ENCODE data around the gene DONSON. TPM values are rescaled to one million over a fixed set of nuclear protein-coding genes. Genes with fewer than 3 reads are reported as not detected.

The DONSON gene
- total and polyA plus RNA-seq, 2 of the 13 experiments (the other 11 are each of a cell fraction or from before 2014, with no cell fraction given) = 35.4 to 63.6 TPM

GRCh38 chr21:33541756-33542639 lies 46.5 kb downstream of the DONSON start, which contains the start of gene GART (continued):
- TF ChIP-seq, protein P1, sequence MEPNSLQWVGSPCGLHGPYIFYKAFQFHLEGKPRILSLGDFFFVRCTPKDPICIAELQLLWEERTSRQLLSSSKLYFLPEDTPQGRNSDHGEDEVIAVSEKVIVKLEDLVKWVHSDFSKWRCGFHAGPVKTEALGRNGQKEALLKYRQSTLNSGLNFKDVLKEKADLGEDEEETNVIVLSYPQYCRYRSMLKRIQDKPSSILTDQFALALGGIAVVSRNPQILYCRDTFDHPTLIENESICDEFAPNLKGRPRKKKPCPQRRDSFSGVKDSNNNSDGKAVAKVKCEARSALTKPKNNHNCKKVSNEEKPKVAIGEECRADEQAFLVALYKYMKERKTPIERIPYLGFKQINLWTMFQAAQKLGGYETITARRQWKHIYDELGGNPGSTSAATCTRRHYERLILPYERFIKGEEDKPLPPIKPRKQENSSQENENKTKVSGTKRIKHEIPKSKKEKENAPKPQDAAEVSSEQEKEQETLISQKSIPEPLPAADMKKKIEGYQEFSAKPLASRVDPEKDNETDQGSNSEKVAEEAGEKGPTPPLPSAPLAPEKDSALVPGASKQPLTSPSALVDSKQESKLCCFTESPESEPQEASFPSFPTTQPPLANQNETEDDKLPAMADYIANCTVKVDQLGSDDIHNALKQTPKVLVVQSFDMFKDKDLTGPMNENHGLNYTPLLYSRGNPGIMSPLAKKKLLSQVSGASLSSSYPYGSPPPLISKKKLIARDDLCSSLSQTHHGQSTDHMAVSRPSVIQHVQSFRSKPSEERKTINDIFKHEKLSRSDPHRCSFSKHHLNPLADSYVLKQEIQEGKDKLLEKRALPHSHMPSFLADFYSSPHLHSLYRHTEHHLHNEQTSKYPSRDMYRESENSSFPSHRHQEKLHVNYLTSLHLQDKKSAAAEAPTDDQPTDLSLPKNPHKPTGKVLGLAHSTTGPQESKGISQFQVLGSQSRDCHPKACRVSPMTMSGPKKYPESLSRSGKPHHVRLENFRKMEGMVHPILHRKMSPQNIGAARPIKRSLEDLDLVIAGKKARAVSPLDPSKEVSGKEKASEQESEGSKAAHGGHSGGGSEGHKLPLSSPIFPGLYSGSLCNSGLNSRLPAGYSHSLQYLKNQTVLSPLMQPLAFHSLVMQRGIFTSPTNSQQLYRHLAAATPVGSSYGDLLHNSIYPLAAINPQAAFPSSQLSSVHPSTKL (CRISPR knock-in tag; IDR thresholded peaks at IDR 0.05) = peak; percentile 45
- TF ChIP-seq NR3C1 (CRISPR knock-in tag; IDR thresholded peaks at IDR 0.05) (no peak), CHD2 (IDR thresholded peaks at IDR 0.05; ENCODE audit: low read depth, low read length) (no peak), HNRNPK (IDR thresholded peaks at IDR 0.05; ENCODE audit: low read depth, low read length, poor library complexity, severe bottlenecking) (no peak), DPF2 (CRISPR knock-in tag; IDR thresholded peaks at IDR 0.05; ENCODE audit: borderline replicate concordance, low read depth) (no peak), PAX8 (CRISPR knock-in tag; IDR thresholded peaks at IDR 0.05; ENCODE audit: borderline replicate concordance) (no peak), ZNF577 (CRISPR knock-in tag; IDR thresholded peaks at IDR 0.05; ENCODE audit: borderline replicate concordance, low read depth) (no peak), ZNF678 (CRISPR knock-in tag; IDR thresholded peaks at IDR 0.05) (no peak), NFIC (IDR thresholded peaks at IDR 0.05; ENCODE audit: low read length) (no peak), HNF4A (CRISPR knock-in tag; IDR thresholded peaks at IDR 0.05) (no peak), ZNF501 (CRISPR knock-in tag; IDR thresholded peaks at IDR 0.05) (no peak), ZBTB37 (CRISPR knock-in tag; IDR thresholded peaks at IDR 0.05) (no peak), GATAD1 (CRISPR knock-in tag; IDR thresholded peaks at IDR 0.05) (peak; percentile 82), KDM5B (CRISPR knock-in tag; IDR thresholded peaks at IDR 0.05; ENCODE audit: borderline replicate concordance) (peak; percentile 72), ZNF891 (CRISPR knock-in tag; IDR thresholded peaks at IDR 0.05) (peak; percentile 53; the same call in 1 of the 2 replicates), HOMEZ (CRISPR knock-in tag; IDR thresholded peaks at IDR 0.05; ENCODE audit: low read depth) (no peak), FOXM1 (CRISPR knock-in tag; IDR thresholded peaks at IDR 0.05) (no peak)
- TF ChIP-seq, protein P2, sequence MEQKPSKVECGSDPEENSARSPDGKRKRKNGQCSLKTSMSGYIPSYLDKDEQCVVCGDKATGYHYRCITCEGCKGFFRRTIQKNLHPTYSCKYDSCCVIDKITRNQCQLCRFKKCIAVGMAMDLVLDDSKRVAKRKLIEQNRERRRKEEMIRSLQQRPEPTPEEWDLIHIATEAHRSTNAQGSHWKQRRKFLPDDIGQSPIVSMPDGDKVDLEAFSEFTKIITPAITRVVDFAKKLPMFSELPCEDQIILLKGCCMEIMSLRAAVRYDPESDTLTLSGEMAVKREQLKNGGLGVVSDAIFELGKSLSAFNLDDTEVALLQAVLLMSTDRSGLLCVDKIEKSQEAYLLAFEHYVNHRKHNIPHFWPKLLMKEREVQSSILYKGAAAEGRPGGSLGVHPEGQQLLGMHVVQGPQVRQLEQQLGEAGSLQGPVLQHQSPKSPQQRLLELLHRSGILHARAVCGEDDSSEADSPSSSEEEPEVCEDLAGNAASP (CRISPR knock-in tag; IDR thresholded peaks at IDR 0.05; ENCODE audit: borderline replicate concordance) = no peak
- TF ChIP-seq, protein P3, sequence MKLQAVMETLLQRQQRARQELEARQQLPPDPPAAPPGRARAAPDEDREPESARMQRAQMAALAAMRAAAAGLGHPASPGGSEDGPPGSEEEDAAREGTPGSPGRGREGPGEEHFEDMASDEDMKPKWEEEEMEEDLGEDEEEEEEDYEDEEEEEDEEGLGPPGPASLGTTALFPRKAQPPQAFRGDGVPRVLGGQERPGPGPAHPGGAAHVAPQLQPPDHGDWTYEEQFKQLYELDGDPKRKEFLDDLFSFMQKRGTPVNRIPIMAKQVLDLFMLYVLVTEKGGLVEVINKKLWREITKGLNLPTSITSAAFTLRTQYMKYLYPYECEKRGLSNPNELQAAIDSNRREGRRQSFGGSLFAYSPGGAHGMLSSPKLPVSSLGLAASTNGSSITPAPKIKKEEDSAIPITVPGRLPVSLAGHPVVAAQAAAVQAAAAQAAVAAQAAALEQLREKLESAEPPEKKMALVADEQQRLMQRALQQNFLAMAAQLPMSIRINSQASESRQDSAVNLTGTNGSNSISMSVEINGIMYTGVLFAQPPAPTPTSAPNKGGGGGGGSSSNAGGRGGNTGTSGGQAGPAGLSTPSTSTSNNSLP (IDR thresholded peaks at IDR 0.05; ENCODE audit: low read depth, low read length) = 0 out of 2 replicates have a peak, but pooled peaks have one; percentile 7
